Liver (tissue), 3 donors: ENCODE results near the gene FARP1.

Experiments
- TAF1 ChIP-seq: conservative IDR thresholded peaks from 2 replicates; pipeline ENCODE4 v1.6.1; 2016; ENCODE audit warnings: antibody characterized with exemption, mild to moderate bottlenecking
- TF ChIP-seq, protein P1 (sequence below): fragments of 150-350 bp; IDR thresholded peaks from 2 replicates; pipeline ENCODE4 v1.5.1; 2017; ENCODE audit warnings: improper control_type of control experiment, low read depth, low read length; ENCODE audit not compliant: missing input control
- donor health status: healthy.
- donor health status: healthy.

DNA sequence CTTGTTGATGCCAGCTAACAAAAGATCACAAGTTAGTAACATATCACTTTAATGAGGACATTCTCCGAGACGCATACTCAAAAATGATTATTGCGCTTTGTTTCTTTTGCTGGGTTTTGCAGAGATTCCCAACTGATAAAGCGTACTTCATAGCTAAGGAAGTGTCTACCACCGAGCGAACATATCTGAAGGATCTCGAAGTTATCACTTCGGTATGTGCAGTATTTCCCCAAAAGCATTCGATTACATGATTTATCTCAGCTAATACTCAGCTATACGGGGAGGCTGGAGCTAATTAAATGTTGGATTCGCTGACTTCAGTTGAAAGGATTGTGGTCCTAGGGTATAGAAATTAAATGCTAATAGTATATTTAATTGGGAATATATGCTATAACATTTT lies 267.7 kb downstream of the FARP1 start:
- no peak for TF ChIP-seq TAF1
- TF ChIP-seq, protein P1, sequence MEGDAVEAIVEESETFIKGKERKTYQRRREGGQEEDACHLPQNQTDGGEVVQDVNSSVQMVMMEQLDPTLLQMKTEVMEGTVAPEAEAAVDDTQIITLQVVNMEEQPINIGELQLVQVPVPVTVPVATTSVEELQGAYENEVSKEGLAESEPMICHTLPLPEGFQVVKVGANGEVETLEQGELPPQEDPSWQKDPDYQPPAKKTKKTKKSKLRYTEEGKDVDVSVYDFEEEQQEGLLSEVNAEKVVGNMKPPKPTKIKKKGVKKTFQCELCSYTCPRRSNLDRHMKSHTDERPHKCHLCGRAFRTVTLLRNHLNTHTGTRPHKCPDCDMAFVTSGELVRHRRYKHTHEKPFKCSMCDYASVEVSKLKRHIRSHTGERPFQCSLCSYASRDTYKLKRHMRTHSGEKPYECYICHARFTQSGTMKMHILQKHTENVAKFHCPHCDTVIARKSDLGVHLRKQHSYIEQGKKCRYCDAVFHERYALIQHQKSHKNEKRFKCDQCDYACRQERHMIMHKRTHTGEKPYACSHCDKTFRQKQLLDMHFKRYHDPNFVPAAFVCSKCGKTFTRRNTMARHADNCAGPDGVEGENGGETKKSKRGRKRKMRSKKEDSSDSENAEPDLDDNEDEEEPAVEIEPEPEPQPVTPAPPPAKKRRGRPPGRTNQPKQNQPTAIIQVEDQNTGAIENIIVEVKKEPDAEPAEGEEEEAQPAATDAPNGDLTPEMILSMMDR: no peak
